SW 1271 (cell line): ENCODE data around the gene HDGFL3.
"Not testable (repeated sequence)": the region's sequence is repeated elsewhere in the genome, so short reads cannot be mapped to it uniquely, and the experiment has no call there.

Source experiments
- DNase-seq, 2 experiments: peaks; one replicate each; lab custom pipeline; 2025; lab: John Stamatoyannopoulos, UW

HDGFL3 gene

DNA sequence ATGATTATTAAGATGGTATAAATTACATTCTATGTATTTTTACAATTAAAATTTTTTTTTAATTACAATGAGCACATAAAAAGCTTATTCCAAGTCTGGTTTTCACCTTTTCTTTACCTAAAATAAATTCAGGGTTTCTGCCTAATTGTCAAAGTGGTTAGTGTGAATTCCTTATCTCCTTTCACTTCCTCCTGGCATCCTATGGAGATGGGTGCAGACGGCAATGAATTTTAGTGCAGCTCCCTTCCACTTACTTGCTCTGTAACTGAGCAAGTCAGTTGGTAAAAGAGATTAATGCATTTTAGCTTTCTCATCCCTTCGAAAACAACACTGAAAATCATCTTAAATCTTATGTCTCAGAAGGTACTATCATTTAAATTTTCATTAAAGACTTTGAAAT lies 13.1 kb downstream of the HDGFL3 start:
- no peak for DNase-seq

DNA sequence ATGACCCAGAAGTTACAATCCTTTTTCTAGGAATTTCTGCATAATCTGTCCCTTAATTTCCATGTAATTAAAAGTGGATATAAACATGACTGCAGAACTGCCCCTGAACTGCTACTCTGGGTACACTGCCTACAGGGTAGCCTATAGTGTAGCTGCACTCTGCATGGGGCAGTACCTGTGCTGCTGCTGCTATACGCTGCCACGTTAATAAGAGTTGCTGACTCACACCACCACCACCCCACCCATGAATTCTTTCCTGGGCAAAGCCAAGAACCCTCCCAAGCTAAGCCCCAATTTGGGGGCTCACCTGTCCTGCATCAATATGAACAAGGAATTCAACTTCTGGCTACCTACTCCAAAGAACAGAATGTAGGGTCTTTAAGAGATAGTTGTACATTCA lies 13.9 kb downstream of the HDGFL3 start:
- DNase-seq, result no peak

DNA sequence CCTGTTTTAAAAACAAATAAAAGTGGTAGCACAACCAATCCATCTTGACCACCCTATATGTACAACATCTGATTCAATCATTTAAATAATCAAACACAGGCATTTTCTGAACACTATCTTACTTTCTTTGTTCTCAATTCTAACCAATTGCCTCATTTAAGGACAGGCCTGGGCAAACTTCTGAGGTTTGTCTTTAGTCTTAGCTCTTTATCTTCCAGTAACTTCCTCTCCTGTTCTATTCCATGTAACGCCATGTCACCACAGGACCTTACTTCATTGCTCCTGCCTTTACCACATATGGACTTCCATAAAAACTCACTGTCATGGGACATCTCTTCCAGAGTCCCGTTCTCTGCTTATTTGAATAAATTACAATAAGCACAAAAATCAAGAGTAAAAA lies 14.9 kb downstream of the HDGFL3 start:
- DNase-seq, result no peak

DNA sequence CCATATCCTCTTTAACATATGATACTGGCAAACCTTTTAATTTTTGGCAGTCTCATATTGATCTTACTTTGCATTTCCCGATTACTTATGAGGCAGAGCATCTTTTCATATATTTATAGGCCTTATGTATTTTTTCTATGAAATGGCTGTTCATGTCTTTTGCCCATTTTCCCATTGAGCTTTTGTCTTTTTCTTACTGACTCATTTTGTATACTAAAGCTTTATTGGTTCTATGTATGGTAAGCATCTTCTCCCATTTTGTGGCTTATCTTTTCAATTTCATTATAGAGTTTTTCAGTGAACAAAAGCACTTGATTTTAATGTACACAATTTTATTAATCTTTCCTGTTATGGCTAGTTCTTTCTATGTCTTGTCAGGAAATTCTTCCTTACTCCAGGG lies 17.2 kb downstream of the HDGFL3 start:
- no peak for DNase-seq

DNA sequence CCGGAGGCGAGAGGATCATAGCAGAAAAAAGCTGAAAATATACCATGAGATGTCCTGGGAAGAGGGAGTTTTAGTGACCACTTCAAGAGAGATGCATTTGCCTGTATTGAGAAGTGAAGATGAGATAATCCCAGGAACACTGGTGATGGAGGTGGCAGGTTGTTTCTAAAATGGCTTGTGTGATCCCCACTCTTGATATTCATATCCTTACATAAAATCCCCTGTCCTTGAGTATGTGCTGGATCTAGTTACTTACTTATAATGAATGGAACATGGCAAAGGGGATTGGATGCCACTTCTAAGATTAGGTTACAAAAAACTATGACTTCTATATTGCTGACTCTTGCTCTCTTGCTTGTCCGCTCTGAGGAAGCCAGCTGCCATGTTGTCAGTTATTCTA lies 22.1 kb downstream of the HDGFL3 start:
- DNase-seq, result no peak

DNA sequence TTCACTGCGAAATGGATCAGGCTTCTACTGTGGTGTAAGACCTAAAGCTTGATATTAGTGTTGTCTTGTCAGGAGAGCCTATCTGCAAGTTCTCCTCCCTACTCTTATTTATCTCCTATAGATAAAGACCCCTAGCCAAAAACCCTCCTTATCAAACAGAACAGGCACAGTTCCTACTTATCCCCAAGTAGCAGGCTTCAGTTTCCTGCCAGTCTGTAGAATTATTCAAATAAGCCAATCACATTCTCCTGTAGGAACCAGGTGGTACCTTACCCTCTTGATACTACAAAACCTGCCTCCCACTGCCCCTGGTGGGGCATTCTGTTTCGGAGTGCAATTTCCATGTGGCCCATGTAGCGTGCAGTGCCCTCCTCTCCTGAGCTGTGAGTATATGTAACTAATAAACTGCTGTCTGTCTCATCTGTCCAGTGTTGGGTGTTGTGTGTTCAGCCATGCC lies 28.7 kb downstream of the HDGFL3 start:
- no peak for DNase-seq

DNA sequence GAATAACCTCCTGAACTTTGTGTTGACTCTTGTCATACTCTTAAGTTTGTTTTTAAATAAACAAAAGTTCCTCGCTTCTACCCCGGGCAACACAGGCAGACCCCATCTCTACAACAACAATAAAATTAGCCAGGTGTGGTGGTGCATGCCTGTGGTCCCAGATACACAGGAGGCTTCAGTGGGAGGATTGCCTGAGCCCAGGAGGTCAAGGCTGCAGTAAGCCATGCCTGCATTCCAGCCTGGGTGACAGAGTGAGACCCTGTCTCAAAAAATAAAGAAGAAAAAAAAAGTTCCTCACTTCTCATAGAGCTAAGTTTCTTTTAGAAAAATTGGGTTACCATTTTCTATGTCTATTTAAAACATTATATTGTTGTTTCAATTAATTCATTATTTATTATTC lies 29.2 kb downstream of the HDGFL3 start:
- DNase-seq, result no peak

DNA sequence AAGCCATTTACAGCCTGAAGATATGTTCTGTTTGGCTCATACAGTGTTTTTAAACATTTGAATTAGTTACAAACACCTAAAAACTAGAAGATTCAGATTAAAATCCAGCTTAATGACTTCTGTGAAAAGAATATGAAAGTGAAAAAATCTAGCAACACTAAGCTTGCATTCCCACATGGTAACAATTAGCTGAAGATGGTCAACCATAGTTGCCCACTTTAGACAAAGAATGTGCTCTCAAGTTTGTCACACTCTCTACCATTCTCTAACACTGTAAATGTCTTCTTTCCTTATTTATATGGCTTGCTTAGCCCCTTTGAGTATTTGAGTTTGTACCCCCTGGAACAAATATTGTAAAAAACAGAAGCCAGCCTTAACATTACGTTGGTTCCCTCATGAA lies 32.7 kb downstream of the HDGFL3 start:
- DNase-seq, result no peak

DNA sequence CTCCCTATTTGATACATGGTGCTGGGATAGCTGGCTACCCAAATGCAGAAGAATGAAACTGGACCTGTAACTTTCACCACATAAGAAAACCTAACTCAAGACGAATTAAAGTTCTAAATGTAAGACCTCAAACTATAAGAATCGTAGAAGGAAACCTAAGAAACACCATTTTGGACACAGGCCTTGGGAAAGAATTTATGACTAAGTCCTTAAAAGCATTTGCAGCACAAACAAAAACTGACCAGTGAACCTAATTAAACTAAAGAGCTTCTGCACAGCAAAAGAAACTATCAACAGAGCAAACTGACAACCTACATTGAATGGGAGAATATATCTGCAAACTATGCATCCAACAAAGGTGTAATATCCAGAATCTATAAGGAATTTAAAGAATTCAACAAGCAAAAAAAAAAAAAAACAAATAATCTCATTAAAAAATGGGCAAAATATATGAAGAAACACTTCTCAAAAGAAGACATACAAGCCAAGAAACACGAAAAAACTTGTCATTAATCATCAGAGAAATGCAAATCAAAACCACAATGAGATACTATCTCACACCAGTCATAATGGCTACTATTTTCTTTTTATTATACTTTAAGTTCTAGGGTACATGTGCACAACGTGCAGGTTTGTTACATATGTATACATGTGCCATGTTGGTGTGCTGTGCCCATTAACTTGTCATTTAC lies 37.0 kb downstream of the HDGFL3 start:
- no peak for DNase-seq

DNA sequence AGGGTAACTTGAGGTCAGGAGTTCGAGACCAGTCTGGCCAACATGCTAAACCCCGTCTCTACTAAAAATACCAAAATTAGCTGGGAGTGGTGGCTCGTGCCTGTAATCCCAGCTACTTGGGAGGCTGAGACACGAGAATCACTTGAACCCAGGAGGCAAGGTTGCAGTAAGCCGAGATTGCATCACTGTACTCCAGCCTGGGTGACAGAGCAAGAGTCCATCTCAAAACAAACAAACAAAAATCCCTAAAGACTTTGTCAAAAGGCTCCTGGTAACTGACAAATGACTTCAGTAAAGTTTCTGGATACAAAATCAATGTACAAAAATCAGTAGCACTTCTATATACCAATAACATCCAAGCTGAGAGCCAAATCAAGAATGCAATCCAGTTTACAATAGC lies 38.0 kb downstream of the HDGFL3 start:
- DNase-seq, result not testable (repeated sequence)

DNA sequence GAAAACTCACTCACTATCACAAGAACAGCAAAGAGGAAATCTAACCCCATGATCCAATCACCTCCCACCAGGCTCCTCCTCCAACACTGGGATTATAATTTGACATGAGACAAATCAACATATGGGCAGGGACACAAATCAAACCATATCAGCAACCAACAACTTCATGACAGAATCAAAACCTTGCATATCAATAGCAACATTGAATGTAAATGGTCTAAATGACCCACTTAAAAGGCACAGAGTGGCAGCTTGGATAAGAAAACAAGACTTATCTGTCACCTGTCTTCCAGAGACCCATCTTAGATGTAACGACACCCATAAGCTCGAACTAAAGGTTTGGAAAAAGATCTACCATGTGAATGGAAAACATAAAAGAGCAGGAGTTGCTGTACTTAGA lies 40.8 kb downstream of the HDGFL3 start:
- no peak for DNase-seq

DNA sequence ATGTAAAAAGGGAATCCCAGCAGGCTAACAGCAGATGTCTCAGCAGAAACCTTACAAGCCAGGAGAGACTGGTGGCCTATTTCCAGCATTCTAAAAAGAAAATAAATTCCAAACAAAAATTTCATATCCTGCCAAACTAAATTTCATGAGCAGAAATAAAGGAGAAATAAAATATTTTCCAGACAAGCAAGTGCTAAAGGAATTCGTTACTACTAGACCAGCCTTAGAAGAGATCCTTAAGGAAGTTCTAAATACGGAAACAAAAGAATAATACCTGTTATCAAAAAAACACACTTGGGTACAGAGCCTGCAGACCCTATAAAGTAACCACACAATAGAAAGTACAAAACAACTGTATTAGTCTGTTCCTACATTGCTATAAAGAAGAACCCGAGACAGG lies 41.4 kb downstream of the HDGFL3 start:
- no peak for DNase-seq

DNA sequence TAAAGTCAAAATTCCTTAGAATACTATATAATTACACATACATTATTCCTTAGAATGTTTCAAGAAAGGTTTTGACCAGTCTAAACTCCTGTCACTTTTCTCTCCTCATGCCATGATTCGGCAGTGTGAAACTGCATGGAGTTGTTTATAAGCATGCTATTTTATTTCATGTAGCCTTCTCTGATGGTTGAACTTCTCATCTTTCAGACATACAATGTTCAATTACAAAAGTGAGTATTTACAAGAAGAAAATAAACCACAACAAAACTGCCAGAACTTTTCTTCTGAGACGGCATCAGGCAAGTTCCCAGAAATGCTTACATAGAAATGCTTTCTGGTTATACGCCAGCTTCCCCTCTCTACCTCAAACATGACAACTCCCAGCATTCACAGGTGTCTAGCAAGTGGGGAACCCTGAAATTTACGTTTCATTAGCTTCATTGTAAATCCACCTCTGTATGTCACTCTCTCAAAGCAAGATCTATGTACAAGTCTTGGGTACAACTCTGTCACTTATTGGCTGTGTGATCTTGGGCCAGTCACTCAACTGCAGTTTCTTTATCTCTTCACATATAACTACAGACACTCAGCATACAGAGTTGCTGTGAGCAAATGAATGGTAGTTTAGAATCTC lies 42.7 kb downstream of the HDGFL3 start:
- DNase-seq, result no peak

DNA sequence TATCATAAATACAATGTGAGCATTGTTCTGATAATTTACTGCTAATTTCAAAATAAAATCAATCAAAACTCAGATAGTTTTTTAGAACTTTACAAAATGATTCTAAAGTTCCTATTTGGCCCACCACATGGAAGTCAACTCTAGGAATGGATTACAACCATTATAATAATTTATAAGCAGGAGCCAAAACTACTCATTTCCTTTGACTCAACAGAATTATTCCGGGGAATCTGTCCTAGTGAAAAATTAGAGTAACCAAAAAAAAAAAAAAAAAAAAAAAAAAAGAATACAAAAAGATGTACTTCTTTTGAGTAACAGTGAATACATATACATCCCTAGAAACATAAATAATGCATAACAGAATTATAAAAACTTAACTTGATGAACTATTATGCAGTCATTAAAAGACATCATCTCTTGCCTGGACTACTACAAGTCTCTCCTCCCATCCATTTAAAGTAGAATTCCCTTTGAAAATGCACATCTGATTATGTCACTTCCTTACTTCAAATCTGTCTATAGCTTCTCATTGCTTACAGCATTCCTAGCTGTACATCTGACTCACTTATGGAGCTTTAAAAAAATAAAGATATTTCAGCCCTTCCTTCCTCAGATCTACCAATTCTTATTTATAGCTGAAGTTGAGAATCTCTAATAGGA lies 43.4 kb downstream of the HDGFL3 start:
- DNase-seq, result peak in 1 of 2 experiments; percentile 53

DNA sequence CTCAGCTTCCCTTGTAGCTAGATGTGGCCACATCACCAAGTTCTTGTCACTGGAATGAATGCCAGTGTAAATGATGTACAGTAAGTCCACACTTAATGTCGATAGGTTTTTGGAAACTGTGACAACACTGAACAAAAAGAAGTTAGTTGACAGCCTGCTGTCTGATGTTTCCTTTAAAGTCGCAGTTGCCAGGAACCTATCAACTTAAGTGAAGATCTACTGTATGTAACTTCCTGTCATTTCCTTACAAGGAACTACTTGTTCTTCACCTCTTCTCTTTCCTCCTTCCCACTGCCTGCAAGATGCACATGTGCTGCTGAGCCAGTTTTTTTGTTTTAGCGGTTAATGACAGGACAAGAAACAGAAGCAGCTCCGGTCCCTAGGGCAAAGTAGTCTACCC lies 44.6 kb downstream of the HDGFL3 start:
- DNase-seq, result no peak

DNA sequence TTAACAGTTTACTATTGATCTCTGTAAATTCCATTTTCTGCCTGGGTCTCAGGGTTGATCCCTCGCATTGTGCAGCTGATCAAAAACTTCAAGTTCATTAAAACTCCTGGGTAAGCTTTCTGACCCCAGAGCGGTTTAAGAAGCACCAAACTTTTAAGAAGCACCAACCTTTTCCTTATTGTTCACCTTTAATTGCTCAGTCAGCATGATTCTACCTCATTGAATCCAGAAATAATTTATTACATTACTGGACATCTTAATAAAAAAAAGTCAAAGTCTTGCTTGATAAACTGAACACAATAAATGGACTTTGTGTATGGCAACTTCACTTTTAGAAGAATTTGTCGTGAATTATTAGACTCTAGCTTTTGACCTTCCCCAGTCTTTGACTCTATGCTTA lies 46.9 kb downstream of the HDGFL3 start:
- no peak for DNase-seq

DNA sequence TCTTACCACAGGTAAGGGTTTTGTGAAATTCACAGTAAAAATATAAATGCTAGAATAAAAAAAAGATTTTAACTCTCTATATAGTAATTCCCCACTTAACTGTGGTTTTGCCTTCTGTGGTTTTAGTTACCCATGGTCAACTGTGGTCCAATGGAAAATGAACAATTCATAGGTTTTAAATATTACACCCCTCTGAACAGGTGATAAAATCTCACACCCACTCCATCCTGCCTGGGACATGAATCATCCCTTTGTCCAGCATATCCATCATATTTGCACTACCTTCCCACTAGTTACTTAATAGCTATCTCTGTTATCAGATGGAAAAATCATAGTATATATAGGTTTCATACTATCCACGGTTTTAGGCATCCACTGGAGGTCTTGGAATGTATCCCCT lies 49.2 kb downstream of the HDGFL3 start:
- DNase-seq, result no peak

DNA sequence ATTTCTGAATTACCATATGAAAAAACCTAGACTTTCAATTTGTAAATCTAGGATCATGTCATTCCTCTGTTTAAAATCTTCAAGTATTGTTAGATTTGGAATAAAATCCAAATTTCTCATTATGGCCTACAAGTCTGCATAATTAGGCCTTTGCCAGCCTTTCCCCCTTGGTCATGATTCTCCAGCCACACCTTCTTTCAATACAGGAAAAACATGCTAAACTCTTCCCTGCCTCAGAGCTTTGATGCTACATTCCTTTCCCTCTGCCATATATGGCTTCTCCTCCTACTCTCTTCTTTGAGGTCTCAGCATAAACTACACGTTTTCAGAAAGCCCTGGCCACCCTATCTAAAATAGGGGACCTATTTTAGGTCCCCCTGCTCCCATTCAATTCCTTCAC lies 51.7 kb downstream of the HDGFL3 start:
- DNase-seq, result no peak

DNA sequence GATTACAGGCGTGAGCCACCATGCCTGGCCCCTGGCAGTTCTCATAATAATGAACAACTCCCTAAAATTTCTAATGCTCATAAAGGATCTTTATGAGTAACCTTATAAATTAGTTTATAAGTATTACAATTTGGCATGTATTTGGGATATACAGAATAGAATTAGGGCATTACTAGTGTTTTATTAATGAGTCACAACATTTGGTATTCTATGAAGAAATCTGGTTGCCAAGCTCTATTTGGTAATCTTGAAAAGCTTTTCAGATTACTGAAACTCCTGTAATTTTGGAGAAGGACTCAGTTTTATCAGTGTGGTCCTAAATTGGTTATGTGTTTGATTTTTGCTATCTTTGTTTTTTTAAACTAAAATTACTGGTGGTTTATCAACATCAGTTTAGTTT lies 54.3 kb downstream of the HDGFL3 start:
- DNase-seq, result no peak

DNA sequence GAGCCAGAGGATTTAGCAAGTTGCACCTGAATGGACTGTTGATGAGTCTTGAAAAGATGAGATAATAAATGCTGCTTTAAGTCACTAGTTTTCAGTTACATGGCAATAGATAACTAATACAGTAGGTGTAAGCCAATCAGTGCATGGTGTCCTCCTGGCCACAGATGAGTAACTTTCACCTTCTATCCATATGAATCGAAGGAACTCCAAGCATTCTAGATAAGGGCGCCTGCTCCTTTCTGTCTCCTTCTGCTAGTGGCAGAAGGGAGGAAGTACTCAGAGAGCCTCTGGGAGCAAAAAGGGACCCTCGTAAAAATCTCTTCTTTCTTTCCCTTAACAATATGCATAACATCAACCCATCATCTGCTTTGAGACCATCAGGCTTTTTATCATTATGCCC lies 62.9 kb downstream of the HDGFL3 start:
- DNase-seq, result no peak

DNA sequence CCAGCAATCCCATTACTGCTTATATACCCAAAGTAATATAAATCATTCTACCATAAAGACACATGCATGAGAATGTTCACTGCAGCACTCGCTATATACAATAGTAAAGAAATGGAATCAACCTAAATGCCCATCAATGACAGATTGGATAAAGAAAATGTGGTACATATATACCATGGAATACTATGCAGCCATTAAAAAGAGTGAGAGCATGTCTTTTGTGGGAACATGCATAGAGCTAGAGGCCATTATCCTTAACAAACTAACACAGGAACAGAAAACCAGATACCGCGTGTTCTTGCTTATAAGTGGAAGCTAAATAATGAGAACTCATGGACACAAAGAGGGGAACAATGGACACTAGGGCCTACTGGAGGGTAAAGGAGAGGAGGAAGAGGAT lies 65.5 kb downstream of the HDGFL3 start:
- DNase-seq, result not testable (repeated sequence)

DNA sequence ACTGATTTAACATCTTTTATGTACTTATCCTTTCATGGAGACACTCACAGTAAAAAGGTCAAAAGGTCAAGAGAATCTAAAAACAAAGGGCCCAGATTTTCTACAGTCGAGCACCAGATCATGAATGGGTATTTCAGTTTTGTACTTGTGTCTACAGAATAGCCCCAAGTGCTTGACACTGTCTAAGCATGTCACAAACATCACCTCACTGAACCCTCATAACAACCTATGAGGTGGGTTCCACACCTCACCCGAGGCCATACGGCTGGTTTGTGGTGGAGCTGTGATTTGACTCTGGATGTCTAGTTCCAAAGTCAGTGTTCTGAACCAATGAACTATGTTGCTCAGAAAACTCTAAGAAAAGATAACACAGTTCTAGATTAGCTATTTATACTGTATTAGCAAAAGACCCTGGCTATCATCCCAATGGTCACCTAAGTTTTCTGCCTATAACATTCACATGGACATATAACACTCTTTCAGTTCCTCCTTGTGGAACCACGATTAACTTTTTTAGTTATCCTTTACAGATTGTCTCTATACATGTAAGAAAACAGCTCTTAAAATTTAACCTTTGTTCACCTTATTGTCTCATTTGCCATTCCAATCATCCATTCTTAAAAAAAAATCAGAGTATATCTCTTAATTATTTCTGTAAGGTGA lies 74.6 kb downstream of the HDGFL3 start:
- no peak for DNase-seq

DNA sequence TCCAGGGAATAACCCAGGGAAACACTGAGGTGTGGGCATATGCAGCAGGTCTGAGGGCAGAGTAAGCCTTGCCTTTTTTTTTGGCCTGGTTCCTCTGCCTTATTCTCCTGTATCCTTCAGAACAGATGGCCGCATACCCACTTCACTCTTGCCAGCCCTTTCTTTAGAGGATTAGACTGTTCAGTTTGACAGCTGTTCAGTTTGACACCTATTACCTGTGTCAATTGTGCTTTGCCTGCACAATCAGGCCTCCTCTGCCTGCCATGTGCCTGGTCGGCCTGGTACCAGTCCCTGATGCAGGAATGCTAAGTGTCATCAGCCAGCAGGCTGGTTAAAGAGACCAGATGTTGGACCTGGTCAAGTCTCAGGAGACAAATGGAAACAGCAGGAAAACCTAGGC lies 77.8 kb downstream of the HDGFL3 start:
- no peak for DNase-seq
